HG02973 (cell line): ENCODE measurements around the gene ACVR1B.
A peak's percentile ranks its signal among the peaks of the same experiment; 100 is the strongest.

Experiments
- ATAC-seq: cut with Tn5 transposase; IDR thresholded peaks from one replicate; pipeline ENCODE4 v1.9.1; 2021; ENCODE audit warnings: moderate library complexity; ENCODE audit not compliant: unreplicated experiment

ACVR1B gene

GRCh38 chr12:52003016-52003550 lies 51.6 kb downstream of the ACVR1B start:
- ATAC-seq, result no peak

- ATAC-seq, result no peak
These were observed 52.1 kb downstream of the ACVR1B start for GRCh38 chr12:52003591-52003990.

- no peak for ATAC-seq
These were observed 52.6 kb downstream of the ACVR1B start for GRCh38 chr12:52004042-52004648.

- ATAC-seq, result no peak
These were observed 53.9 kb downstream of the ACVR1B start for GRCh38 chr12:52005218-52005902.

- ATAC-seq, result peak; percentile 71
These were observed 54.6 kb downstream of the ACVR1B start for GRCh38 chr12:52005903-52006703.

- no peak for ATAC-seq
These were observed 55.2 kb downstream of the ACVR1B start, which contains the start of gene TAMALIN for GRCh38 chr12:52006726-52007157. TAMALIN (plus strand) TSS chr12:52006946; CDS start chr12:52007020, 74 bp downstream.

GRCh38 chr12:52007158-52007921 lies 55.8 kb downstream of the ACVR1B start:
- ATAC-seq, result no peak

- no peak for ATAC-seq
These were observed 56.5 kb downstream of the ACVR1B start for GRCh38 chr12:52007982-52008510.

- ATAC-seq, result no peak
These were observed 57.7 kb downstream of the ACVR1B start for GRCh38 chr12:52009081-52009751.

- no peak for ATAC-seq
These were observed 58.7 kb downstream of the ACVR1B start for GRCh38 chr12:52010152-52010622.

- ATAC-seq, result no peak
These were observed 59.4 kb downstream of the ACVR1B start for GRCh38 chr12:52010692-52011601.

GRCh38 chr12:52011602-52012214 lies 60.2 kb downstream of the ACVR1B start:
- no peak for ATAC-seq

GRCh38 chr12:52013626-52014310 lies 62.3 kb downstream of the ACVR1B start:
- no peak for ATAC-seq

GRCh38 chr12:52014567-52015530 lies 63.4 kb downstream of the ACVR1B start:
- ATAC-seq, result no peak

GRCh38 chr12:52015532-52016041 lies 64.1 kb downstream of the ACVR1B start:
- no peak for ATAC-seq

- ATAC-seq, result no peak
These were observed 67.1 kb downstream of the ACVR1B start for GRCh38 chr12:52018433-52019112.
